ENCODE results near the gene HSPA1A. TPM values are rescaled to one million over a fixed set of nuclear protein-coding genes. Genes with fewer than 3 reads are reported as not detected.
A peak's percentile ranks its signal among the peaks of the same experiment; 100 is the strongest.

The HSPA1A gene
- total and polyA plus RNA-seq, 9 of the 15 experiments (the other 6 are each of a cell fraction or from before 2014, with no cell fraction given): 2.2 to 273 (median 107) TPM

DNA sequence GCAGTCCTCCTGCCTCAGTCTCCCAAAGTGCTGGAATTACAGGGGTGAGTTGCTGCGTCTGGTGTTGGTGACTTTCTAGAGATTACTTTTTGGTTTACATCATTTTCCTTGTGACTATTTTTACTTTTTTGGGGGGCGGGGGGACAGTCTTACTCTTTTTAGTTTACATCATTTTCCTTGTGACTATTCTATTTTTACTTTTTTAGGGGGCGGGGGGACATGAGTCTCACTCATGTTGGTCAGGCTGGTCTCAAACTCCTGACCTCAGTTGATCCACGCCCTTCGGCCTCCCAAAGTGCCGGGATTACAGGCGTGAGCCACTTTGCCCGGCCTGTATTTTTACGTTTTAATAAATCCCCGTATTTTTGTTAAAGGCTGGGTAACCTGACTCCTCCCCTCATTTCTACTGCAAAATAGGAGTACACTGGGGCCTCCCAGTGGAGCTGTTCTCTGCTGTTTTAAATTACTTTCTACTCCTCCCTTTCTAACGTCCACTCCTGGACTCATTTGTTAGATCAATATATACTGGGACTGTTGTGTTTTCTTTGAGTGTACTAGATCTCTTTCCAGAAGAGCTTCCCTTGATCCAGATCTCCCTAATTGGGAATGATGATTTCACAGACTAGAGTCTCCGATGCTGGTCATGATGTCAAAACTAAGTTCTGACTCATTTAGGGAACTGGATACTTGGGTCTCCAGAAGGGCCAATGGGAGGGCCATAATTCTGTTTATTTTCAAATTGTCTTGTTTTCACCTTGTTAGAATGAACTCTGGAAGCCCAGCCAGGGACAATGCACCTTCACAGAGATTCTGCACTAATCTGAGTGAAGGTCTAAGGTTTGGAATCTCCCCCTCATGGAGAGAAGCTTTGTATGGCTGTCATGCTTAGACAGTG is 21.4 kb downstream of the HSPA1A start (continued):
- TF ChIP-seq, protein P1, sequence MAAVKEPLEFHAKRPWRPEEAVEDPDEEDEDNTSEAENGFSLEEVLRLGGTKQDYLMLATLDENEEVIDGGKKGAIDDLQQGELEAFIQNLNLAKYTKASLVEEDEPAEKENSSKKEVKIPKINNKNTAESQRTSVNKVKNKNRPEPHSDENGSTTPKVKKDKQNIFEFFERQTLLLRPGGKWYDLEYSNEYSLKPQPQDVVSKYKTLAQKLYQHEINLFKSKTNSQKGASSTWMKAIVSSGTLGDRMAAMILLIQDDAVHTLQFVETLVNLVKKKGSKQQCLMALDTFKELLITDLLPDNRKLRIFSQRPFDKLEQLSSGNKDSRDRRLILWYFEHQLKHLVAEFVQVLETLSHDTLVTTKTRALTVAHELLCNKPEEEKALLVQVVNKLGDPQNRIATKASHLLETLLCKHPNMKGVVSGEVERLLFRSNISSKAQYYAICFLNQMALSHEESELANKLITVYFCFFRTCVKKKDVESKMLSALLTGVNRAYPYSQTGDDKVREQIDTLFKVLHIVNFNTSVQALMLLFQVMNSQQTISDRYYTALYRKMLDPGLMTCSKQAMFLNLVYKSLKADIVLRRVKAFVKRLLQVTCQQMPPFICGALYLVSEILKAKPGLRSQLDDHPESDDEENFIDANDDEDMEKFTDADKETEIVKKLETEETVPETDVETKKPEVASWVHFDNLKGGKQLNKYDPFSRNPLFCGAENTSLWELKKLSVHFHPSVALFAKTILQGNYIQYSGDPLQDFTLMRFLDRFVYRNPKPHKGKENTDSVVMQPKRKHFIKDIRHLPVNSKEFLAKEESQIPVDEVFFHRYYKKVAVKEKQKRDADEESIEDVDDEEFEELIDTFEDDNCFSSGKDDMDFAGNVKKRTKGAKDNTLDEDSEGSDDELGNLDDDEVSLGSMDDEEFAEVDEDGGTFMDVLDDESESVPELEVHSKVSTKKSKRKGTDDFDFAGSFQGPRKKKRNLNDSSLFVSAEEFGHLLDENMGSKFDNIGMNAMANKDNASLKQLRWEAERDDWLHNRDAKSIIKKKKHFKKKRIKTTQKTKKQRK (IDR thresholded peaks at IDR 0.05; ENCODE audit: borderline replicate concordance, low read depth, low read length): 0 out of 2 replicates have a peak, but pooled peaks have one; percentile 4
- TF ChIP-seq LARP7 (IDR thresholded peaks at IDR 0.05) (0 out of 2 replicates have a peak, but pooled peaks have one; percentile 16), SIRT6 (IDR thresholded peaks at IDR 0.05; ENCODE audit: low read depth, low read length) (peak; percentile 90), RAD21 (CRISPR knock-in tag; conservative IDR thresholded peaks at IDR 0.05 in 1 of 2, IDR thresholded peaks at IDR 0.05 in 1 of 2) (peak; percentile 29 to 32; a peak in 1 of 4 replicates), FOS (IDR thresholded peaks at IDR 0.05; ENCODE audit: extremely low read depth, insufficient read length) (no peak), TARDBP (IDR thresholded peaks at IDR 0.05) (peak; percentile 39; the same call in 1 of the 2 replicates), PCBP2 (IDR thresholded peaks at IDR 0.05; ENCODE audit: low read depth, low read length, poor library complexity, severe bottlenecking) (no peak)
- TF ChIP-seq, protein P2, sequence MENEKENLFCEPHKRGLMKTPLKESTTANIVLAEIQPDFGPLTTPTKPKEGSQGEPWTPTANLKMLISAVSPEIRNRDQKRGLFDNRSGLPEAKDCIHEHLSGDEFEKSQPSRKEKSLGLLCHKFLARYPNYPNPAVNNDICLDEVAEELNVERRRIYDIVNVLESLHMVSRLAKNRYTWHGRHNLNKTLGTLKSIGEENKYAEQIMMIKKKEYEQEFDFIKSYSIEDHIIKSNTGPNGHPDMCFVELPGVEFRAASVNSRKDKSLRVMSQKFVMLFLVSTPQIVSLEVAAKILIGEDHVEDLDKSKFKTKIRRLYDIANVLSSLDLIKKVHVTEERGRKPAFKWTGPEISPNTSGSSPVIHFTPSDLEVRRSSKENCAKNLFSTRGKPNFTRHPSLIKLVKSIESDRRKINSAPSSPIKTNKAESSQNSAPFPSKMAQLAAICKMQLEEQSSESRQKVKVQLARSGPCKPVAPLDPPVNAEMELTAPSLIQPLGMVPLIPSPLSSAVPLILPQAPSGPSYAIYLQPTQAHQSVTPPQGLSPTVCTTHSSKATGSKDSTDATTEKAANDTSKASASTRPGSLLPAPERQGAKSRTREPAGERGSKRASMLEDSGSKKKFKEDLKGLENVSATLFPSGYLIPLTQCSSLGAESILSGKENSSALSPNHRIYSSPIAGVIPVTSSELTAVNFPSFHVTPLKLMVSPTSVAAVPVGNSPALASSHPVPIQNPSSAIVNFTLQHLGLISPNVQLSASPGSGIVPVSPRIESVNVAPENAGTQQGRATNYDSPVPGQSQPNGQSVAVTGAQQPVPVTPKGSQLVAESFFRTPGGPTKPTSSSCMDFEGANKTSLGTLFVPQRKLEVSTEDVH (IDR thresholded peaks at IDR 0.05; ENCODE audit: low read depth, partially characterized antibody): peak; percentile 18
- TF ChIP-seq, protein P3, sequence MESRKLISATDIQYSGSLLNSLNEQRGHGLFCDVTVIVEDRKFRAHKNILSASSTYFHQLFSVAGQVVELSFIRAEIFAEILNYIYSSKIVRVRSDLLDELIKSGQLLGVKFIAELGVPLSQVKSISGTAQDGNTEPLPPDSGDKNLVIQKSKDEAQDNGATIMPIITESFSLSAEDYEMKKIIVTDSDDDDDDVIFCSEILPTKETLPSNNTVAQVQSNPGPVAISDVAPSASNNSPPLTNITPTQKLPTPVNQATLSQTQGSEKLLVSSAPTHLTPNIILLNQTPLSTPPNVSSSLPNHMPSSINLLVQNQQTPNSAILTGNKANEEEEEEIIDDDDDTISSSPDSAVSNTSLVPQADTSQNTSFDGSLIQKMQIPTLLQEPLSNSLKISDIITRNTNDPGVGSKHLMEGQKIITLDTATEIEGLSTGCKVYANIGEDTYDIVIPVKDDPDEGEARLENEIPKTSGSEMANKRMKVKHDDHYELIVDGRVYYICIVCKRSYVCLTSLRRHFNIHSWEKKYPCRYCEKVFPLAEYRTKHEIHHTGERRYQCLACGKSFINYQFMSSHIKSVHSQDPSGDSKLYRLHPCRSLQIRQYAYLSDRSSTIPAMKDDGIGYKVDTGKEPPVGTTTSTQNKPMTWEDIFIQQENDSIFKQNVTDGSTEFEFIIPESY (CRISPR knock-in tag; IDR thresholded peaks at IDR 0.05): 0 out of 2 replicates have a peak, but pooled peaks have one; percentile 47
- TF ChIP-seq, protein P4, sequence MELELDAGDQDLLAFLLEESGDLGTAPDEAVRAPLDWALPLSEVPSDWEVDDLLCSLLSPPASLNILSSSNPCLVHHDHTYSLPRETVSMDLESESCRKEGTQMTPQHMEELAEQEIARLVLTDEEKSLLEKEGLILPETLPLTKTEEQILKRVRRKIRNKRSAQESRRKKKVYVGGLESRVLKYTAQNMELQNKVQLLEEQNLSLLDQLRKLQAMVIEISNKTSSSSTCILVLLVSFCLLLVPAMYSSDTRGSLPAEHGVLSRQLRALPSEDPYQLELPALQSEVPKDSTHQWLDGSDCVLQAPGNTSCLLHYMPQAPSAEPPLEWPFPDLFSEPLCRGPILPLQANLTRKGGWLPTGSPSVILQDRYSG (tag; conservative IDR thresholded peaks at IDR 0.05; ENCODE audit: low read depth): 0 out of 2 replicates have a peak, but pooled peaks have one; percentile 8
